Endodermal cell (in vitro differentiated cells): ENCODE data around the gene DCP1A. TPM values are rescaled to one million over a fixed set of nuclear protein-coding genes. Genes with fewer than 3 reads are reported as not detected.

Experiments
- DNase-seq: peaks from one replicate; pipeline ENCODE4 v3.0.0-alpha.2; 2017
- H3K27ac ChIP-seq: 2 replicates; pipeline ENCODE4 v1.5.1; 2013; ENCODE audit warnings: mild to moderate bottlenecking, low read depth, low read length, moderate library complexity
- H3K27me3 ChIP-seq: 2 replicates; pipeline ENCODE4 v1.6.1; 2013; ENCODE audit warnings: mild to moderate bottlenecking, low read length, moderate library complexity; ENCODE audit not compliant: insufficient read depth, control insufficient read depth, poor library complexity, severe bottlenecking
- H3K36me3 ChIP-seq: 2 replicates; pipeline ENCODE4 v1.7.0; 2013; ENCODE audit warnings: mild to moderate bottlenecking, low read length, moderate library complexity; ENCODE audit not compliant: control insufficient read depth, insufficient read depth
- H3K4me1 ChIP-seq: one replicate; pipeline ENCODE4 v1.7.0; 2013; ENCODE audit warnings: low read length; ENCODE audit not compliant: control insufficient read depth, insufficient read depth
- H3K4me3 ChIP-seq: 2 replicates; pipeline ENCODE4 v1.5.1; 2013; ENCODE audit warnings: mild to moderate bottlenecking, low read length, moderate library complexity
- H3K9ac ChIP-seq: 2 replicates; pipeline ENCODE4 v1.6.1; 2013; ENCODE audit warnings: mild to moderate bottlenecking, low read length, moderate library complexity; ENCODE audit not compliant: poor library complexity, severe bottlenecking; ENCODE audit errors: extremely low read depth
- H3K9me3 ChIP-seq: 2 replicates; pipeline ENCODE4 v1.6.1; 2013; ENCODE audit warnings: mild to moderate bottlenecking, low read length, moderate library complexity; ENCODE audit not compliant: control insufficient read depth
- H3K27ac Mint-ChIP-seq: 2 replicates; pipeline ENCODE4 v1.8.0; 2020; ENCODE audit warnings: mixed read lengths
- H3K27me3 Mint-ChIP-seq: 2 replicates; pipeline ENCODE4 v1.8.0; 2021; ENCODE audit warnings: mild to moderate bottlenecking, mixed read lengths; ENCODE audit not compliant: insufficient read depth
- H3K36me3 Mint-ChIP-seq: 2 replicates; pipeline ENCODE4 v1.8.0; 2020; ENCODE audit warnings: low read depth, mixed read lengths
- H3K4me1 Mint-ChIP-seq: 2 replicates; pipeline ENCODE4 v1.8.0; 2020; ENCODE audit warnings: mixed read lengths
- H3K4me3 Mint-ChIP-seq: 2 replicates; pipeline ENCODE4 v1.8.0; 2020; ENCODE audit warnings: mild to moderate bottlenecking, moderate library complexity, mixed read lengths
- H3K9me3 Mint-ChIP-seq: 2 replicates; pipeline ENCODE4 v1.8.0; 2020; ENCODE audit warnings: mild to moderate bottlenecking, mixed read lengths
- CTCF ChIP-seq: fragments of 200-600 bp; sonication (generic); conservative IDR thresholded peaks from 2 replicates; pipeline ENCODE4 v1.5.0; 2021; ENCODE audit warnings: antibody characterized with exemption, mild to moderate bottlenecking
- WGBS, 2 experiments: methylation state at CpG; one replicate each; pipeline versions ENCODE4 v1.1.5 to v1.1.7; 2013; ENCODE audit warnings: missing lambda C conversion rate in 2 of 2, mixed read lengths in 1 of 2; ENCODE audit not compliant: insufficient coverage in 1 of 2, insufficient read length in 1 of 2; 5-methylcytosine and 5-hydroxymethylcytosine counted together
- total RNA-seq, 2 donors: library from RNA; stranded (reverse); fragmentation: NEBNext Ultra II Directional in 1 of 2; extraction: Animal tissue kit (Norgen Biotek cat#: 25700) in 1 of 2; gene quantifications; 2 replicates in 1 of 2; 3 replicates in 1 of 2; pipeline ENCODE4 v1.2.1, GENCODE V29; 2021

Gene DCP1A
- total RNA-seq, 2 donors from 2014 or later, result 26.8 to 36.3 TPM

DNA sequence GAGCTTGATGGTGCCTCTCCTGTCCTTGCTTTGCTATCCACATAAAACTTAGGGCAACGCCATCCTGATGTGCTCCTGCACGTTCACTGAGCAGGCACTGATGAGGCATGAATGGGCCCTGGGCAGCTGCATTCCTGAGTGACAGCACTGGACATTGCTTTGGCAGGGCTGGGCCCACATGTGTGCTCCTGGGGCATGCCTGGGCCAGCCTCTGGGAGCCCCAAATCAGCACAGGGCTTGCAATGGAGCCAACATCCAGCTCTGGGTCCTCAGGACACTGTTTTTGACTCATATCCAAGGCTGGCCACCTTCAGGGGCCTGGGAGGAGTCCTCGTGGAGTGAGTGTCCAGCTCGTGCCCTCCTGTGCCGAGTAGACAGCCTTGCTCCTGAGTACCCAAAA, 85.6 kb downstream of the DCP1A start:
- H3K9ac ChIP-seq, result no peak overlapping the region
- no peak overlapping the region for H3K27ac Mint-ChIP-seq
- peaks cover 9% of the 10 kb centered on the region for H3K4me1 ChIP-seq
- H3K4me1 Mint-ChIP-seq, result peaks cover 35% of the 10 kb centered on the region
- no peaks in the 10 kb centered on the region for H3K36me3 Mint-ChIP-seq
- H3K9me3 Mint-ChIP-seq, result no peaks in the 10 kb centered on the region
- DNase-seq, result no peak
- TF ChIP-seq CTCF, result no peak
- H3K27me3 Mint-ChIP-seq, result no peaks in the 10 kb centered on the region
- no peaks in the 10 kb centered on the region for H3K9me3 ChIP-seq
- H3K36me3 ChIP-seq, result no peaks in the 10 kb centered on the region
- no peak overlapping the region for H3K4me3 ChIP-seq
- no peak overlapping the region for H3K4me3 Mint-ChIP-seq
- no peaks in the 10 kb centered on the region for H3K27me3 ChIP-seq
- H3K27ac ChIP-seq, result no peak overlapping the region
- WGBS, 2 experiments, result 91 to 100% methylated on average over 3 to 5 of the region's 5 CpGs

DNA sequence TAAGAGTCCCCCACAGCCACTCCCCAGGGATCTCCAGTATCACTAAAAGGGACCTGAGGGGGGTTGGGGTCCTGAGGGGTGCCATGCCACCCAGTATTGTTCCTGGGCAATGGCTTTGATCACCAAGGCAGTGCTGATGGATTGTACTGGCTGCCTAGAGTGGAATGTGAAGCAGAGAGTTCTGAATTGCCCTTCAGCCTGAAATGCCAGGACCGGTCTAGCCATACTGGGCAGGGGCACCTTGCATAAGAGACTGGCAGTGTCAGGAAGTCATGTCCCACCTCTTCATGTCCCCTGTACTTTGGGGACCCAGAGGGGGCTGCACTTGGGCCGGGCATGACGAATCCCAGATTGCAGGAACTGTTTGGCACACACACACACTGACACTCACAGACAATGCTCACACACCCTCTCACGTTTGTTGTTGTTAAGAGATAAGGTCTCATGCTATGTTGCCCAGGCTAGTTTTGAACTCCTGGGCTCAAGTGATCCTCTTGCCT, 87.0 kb downstream of the DCP1A start:
- peaks cover 9% of the 10 kb centered on the region for H3K4me1 ChIP-seq

GRCh38 chr3:53259427-53260259, 87.7 kb downstream of the DCP1A start:
- Mint-ChIP-seq H3K36me3 (no peaks in the 10 kb centered on the region), H3K4me1 (peaks cover 25% of the 10 kb centered on the region), H3K4me3 (no peak overlapping the region), H3K27me3 (no peaks in the 10 kb centered on the region), H3K27ac (peak overlapping the region; percentile 91), H3K9me3 (no peaks in the 10 kb centered on the region)
- Histone ChIP-seq H3K9ac (no peak overlapping the region), H3K4me1 (peaks cover 9% of the 10 kb centered on the region), H3K27ac (peak overlapping the region; percentile 20), H3K27me3 (no peaks in the 10 kb centered on the region), H3K9me3 (no peaks in the 10 kb centered on the region), H3K4me3 (no peak overlapping the region), H3K36me3 (no peaks in the 10 kb centered on the region)
- no peak for TF ChIP-seq CTCF
- 70 to 71% methylated on average over 8 to 9 of the region's 9 CpGs for WGBS, 2 experiments
- peak; percentile 79 for DNase-seq

More for the DNA sequence above, 87.0 kb downstream of the DCP1A start:
- Mint-ChIP-seq H3K27me3 (no peaks in the 10 kb centered on the region), H3K4me1 (peaks cover 29% of the 10 kb centered on the region), H3K36me3 (no peaks in the 10 kb centered on the region), H3K27ac (peak overlapping the region; percentile 35), H3K9me3 (no peaks in the 10 kb centered on the region), H3K4me3 (no peak overlapping the region)
- 91 to 100% methylated on average over 1 to 4 of the region's 4 CpGs for whole genome bisulfite sequencing, 2 experiments
- Histone ChIP-seq H3K9ac (no peak overlapping the region), H3K4me3 (no peak overlapping the region), H3K9me3 (no peaks in the 10 kb centered on the region), H3K27me3 (no peaks in the 10 kb centered on the region), H3K27ac (no peak overlapping the region), H3K36me3 (no peaks in the 10 kb centered on the region)
- no peak for DNase-seq
- no peak for TF ChIP-seq CTCF
